Uterus (tissue), 2 donors: ENCODE results near the gene CLASP2.

Experiments used
- CTCF ChIP-seq, 4 experiments: fragments of 200-600 bp in 2 of 4; fragments of 450-650 bp in 2 of 4; sonication (generic) in 2 of 4; IDR thresholded peaks; one replicate each; pipeline ENCODE4 v1.5.1; 2016 to 2019; ENCODE audit warnings: antibody characterized with exemption in 4 of 4, mild to moderate bottlenecking in 2 of 4, moderate library complexity in 1 of 4
- POLR2A ChIP-seq, 2 donors: fragments of 450-650 bp; IDR thresholded peaks; one replicate each; pipeline ENCODE4 v1.6.1; 2016; ENCODE audit warnings: antibody characterized with exemption in 2 of 2, mild to moderate bottlenecking in 1 of 2, moderate library complexity in 1 of 2

- TF ChIP-seq CTCF (IDR thresholded peaks at IDR 0.05) (no peak), POLR2A (IDR thresholded peaks at IDR 0.05) (no peak)
Measured at GRCh38 chr3:33687406-33688010, 30.5 kb downstream of the CLASP2 start.
